HG02610 (cell line): ENCODE measurements around the gene NAA10.

ENCODE experiments used
- ATAC-seq: cut with Tn5 transposase; IDR thresholded peaks from one replicate; pipeline ENCODE4 v1.9.1; 2021; ENCODE audit warnings: mild to moderate bottlenecking, moderate library complexity; ENCODE audit not compliant: unreplicated experiment

The NAA10 gene

DNA sequence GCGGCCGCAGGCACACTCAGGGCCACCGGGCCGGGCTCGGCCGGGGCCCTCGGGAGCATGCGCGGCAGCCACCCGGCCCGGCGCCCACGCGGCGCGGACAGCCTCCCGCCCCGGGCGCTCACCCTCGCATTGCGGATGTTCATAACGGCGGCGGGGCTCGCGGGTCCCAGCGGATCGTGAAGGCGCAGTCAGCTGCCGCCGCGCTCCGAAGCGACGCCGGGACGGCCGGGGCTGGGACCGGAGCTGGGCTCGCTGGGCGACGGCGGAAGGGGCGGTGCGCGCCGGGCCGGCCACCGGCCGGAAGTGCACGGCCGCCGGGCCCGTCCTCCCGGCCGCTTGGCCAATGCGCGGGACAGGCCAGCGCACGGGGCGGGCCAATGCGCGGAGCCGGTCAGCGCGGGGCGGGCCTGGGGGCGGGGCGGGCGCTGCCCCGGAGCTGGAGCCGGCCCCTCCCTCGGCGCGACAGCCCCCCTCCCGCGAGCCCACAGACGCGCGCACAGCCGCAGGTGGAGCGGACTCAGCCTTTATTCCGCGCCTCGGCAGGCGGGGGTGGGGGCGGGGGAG, at the start of gene NAA10:
NAA10 (minus strand) TSS at position 276 of the 564 bp plus-strand sequence; CDS start at position 143, 133 bp downstream.
- ATAC-seq = peak; percentile 89

DNA sequence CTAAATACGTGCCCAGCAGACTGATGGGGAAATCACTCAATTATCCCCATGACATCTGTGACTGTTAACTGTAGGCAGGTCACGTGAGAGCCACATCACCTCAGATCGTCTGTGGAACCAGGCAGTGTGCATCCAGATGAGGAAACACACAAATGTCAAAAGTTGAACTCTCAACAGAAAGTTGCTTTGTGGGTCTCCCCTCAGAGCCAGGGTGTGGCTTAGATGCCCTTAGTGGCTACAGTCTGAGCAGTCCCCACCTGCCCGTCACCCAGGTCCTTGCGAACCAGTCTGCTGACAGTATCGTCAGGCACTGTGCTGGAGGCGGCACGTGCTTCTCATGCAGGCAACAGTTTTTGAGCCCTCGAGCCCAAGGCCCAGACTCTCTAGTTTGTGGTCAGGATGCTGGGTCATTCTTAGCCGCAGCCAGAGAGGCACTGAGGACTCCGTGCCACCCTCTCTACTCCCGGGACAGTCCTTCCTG, 48.5 kb upstream of the NAA10 start:
- ATAC-seq = no peak

DNA sequence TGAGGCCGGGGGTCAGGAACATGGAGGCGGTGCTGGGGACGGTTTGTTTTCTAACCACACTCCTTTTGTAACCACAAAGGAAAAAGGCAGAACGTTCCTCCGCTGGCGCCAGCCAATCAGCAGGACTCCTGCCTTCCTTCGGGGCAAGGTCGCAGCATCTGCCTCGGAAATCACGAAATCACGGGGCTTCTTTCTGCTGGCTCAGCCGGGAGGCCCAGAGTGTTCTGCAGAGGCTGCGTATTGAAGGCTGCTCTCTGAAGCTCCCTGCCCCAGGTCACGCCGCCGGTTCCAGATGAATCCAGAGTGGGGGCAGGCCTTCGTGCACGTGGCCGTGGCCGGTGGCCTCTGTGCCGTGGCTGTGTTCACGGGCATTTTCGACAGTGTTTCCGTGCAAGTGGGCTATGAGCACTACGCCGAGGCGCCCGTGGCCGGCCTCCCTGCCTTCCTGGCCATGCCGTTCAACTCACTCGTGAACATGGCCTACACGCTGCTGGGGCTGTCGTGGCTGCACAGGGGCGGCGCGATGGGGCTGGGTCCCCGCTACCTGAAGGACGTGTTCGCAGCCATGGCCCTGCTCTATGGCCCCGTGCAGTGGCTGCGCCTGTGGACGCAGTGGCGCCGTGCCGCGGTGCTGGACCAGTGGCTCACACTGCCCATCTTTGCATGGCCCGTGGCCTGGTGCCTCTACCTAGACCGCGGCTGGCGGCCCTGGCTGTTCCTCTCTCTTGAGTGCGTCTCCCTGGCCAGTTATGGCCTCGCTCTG, 47.1 kb upstream of the NAA10 start:
- no peak for ATAC-seq

DNA sequence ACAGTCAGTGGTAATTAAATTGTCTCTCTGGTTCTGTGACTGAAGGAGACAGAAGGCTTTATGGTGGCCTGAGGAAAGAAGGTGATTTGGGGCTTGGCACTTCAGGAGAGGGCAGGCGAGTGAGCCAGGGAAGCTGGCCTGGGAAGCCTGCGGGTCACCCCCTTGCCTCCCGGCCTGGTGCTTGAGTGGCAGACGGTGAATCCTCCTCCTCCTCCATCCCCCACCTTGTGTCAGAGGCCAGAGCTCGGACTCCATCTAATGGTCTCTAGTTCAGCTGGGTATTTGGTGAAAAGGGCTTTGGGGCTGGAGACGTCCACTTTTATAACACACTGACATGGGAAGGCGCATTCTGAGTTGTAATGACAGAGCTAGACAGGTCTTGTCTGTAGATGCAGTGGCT, 46.4 kb upstream of the NAA10 start:
- no peak for ATAC-seq

DNA sequence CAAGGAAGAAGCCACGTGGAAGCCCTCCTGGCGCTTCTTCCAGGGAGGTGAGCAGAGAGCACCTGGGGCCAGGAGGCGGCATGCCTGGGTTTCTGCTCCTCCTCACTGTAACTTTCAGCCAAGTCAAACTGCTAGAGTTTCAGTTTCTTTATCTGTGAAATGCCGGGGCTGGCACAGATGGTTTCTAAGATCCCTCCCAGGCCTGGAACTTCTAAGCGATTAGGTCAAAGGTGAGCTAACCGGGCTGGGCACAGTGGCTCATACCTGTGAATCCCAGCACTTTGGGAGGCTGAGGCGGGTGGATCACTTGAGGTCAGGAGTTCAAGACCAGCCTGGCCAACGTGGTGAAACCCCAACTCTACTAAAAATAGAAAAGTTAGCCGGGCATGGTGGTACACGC, 45.6 kb upstream of the NAA10 start:
- peak; percentile 52 for ATAC-seq

DNA sequence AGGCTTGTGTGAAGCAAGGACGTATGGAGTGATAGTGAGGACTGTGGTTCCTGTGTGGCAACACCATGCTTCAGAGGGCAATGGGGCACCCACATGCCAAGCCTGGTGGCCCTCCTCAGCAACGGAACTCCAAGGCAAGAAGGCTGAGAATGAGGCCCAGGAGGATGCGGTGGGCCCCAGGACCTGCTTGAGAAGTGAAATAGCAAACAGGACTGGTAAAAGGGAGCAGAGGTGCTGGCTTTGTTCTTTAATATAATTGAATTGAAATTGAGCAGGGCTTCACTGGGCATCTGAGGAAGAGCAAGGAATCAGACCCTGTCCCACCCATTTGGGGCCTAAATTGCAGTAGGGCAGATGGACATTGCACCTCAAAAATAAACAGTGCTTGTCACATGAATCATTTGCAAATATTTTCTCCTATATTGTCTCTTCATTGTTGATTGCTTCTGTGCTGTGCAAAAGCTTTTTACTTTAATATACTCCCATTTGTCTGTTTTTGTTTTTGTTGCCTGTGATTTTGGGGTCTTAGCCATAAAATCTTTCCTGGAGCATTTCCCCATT, 40.0 kb upstream of the NAA10 start:
- ATAC-seq = no peak

DNA sequence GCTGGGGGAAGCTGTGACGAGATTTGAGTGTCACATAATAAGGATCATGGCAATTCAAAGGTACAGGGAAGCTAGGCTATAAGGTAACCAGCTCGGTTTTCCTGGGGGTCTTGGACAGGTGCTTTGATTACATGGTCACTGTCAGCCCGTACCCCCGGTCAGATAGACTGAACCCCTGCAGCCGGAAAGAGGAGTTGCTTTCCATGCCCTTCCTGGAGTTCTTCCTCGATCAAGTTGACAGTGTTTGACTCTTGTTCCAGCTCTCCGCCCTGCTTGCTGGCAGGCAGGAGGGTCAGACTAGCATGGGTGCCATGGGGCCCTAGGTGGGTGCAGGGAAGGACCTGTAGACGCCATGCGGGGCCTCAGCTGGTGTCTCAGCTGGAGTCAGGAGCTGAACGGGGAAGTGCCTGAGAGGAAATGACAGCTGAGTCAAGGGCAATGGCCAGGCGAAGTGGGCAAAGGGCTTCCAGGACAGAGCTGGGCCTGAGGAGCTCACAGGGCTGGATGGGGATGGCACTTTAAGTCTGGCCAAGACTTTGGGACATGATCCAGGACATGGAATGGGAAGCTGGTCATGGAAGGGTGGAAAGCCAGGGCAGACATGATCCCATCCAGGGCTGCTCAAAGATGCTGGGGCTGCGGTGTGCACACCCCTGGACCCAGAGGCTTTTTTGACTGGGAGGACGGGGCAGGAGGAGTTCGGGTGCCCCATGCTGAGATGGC, 39.3 kb upstream of the NAA10 start:
- no peak for ATAC-seq

DNA sequence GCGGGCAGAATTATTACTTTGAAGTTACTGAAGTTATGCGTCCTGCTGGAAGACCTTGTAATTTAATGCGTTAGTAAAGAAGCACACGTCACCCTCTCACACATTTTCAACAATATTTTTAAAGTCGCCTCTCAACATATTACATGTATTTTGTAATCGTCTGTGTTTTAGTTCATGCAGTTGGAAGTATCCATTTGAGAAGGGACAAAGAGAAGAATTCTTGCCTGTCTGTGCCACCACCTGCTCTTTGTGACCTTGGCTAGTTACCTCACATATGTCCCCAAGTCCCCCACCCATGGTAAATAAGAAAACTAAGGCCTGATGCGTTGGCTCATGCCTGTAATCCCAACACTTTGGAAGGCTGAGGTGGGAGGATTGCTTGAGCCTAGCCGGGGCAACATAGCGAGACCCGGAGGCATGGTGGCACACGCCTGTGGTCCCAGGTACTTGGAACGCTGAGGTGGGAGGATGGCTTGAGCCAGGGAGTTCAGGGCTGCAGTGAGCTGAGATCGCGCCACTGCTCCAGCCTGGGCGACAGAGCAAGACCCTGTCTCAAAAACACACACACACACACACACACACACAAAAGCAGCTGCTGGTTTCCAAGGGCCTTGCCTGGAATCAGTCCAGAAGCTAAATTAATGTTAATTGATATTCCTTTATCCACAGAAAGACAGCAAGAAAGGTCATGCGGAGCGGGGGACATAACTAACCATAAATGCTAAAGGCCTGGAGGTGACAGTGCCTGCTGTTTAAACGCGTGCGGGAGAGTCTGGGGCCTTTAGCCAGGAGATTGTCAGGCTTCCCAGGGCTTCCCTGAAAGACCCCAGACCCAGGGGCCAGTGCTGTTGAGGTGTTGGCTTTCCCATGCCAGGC, 38.5 kb upstream of the NAA10 start:
- no peak for ATAC-seq

DNA sequence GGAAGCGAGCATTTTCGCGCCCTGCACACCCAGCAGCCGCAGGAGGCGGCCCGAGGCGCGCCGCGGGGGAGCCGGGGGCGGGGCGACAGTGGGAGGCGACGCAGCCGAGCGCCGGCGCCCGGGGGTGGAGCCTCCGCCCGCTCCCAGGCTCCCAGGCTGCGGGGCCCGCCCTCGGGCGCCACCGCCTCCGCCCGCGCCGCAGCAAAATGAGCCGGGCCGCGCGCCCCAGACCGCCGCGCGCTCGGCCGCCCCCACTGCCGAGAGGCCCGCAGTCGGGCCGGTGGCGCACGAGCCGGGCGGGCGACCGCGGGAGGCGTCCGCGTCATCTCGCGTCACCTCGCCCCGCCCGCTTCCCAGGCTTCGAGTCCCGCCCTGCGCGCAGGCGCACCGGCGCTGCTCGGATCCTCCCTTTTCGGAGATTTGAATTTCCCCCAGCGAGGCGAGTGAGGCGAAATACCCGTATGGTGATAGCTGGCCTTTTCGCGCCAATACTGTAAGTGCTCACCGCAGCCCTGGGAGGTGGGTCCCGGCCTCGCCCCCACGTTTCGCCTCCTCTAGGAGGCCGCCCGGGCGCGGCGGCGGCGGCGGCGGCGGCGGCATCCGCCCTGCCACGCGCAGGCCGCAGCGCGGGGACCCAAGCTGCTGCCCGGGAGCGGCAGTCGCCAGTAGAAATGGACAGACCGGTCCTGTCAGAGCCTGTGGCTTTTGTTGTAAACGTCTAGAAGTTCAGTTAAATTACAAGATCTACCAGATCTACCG, 37.7 kb upstream of the NAA10 start, which contains the start of gene TMEM187:
TMEM187 (plus strand) TSS at position 387 of the 759 bp plus-strand sequence. CDS start 9,309 bp downstream, outside the sequence.
- ATAC-seq = peak; percentile 54

DNA sequence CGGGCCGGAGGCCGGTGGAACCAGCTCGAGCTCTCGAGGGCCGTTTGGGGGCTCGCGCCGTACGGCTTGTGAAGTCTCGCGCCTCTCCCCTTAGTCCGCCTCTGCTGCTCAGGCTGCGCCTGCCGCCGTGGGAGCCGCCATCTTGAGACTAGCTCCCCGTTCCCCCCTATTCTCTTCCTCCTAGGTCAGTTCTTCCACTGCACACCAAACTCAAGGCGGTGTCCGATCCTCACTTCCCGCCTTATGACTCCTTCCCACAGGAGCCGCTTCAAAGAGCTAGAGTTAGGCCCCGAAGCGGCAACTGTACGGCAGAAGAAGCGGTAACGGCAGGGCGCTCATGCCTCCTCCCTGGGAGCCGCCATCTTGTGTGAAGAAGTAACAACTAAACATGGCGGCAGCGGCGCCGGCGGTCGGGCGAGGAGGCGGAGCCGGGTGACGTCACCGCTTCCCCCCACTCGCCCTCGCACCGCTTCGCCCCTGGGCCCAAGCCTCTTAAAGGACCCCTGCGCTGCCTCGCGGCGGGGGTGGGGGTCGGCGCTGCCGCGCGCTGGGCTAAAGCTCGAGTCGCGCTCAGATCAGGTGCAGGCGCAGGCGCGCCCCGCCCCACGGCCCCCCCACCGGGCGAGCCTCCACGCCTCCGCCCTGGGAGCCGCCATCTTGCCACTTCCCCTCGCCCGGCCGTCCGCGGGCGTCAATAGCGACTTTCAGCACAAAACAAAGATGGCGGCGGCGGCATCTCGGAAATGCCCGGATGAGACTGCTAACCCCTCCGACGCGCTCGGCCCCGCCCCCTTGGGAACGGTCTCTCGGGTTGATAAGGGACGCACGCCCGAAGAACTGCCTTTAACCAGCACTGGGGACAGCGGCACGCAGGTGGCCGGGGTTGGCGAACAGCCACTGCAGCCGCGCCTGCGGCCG, 36.9 kb upstream of the NAA10 start, which contains the start of gene HCFC1:
HCFC1 (minus strand) TSS at position 369 of the 918 bp plus-strand sequence. CDS start 978 bp downstream, outside the sequence.
- peak; percentile 35 for ATAC-seq

DNA sequence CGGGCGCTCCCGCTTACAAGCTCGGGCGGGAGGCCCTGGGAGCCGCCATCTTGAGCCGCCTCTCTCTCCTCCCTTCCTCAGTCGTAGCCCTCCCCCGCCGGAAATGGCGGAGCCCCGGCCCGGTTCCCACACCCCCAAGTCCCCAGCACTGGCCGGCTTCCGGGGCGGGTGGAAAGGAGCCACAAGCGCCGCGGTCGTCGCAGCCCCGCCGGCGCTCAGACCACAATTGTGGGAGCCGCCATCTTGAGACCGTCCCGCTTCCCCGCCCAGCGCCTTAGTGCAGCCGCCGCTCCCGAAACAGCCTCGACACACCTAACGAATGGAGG, 36.2 kb upstream of the NAA10 start:
- ATAC-seq = peak; percentile 31

DNA sequence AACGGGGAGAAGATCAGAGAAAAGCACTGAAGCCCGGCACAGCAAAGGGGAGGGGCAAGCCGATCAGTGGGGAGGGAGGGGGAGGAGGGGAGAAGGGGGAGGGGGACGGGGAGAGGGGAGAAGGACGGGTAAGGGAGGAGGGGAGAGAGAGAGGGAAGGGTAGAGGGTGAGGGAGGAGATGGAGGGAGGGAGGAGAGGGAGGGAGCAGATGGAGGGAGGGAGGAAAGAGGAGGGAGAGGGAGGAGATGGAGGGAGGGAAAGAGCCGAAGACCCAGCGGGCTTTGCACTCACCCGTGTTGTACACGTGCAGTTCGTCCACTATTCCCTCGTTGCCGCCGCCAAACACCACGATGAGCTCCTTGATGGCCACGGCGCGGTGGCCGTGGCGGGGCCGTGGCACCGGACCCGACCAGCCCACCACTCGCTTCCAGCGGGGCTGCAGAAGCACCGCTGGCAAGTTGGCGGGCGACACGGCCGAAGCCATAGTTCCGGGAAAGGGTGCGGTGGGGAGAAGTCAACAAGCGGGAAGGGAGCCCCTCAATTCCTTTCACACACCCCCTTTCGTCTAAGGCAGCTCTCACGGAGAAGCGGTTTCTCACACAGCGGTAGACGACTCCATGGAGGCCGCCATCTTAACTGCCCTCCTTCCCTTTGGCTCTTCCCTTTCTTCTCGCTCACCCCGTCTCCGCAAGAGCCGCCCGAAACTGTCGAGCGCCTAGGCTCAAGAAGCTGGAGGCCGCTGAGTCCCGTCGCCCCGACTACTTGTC, 35.7 kb upstream of the NAA10 start:
- no peak for ATAC-seq

DNA sequence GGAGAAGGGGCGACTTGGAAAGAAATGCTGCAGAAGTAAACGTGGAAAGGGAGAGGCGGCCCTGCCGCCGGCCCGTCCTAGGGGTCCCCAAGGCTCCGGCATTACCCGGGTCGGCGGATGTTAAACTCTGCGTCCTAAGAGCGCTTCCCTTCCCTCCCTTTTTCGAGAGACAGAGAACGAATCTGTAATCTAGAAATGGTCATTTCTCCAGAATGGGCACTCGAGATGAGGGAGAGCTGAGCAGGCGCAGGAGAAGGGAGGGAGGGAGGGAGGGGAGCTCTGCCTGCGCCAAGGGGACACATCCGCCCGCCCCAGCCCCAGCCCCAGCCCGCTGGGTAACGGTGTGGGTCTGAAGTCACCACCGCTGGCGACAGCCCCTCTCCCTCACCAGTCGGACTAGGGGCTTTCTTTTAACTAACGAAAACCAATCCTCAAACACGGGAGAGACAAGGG, 35.1 kb upstream of the NAA10 start:
- no peak for ATAC-seq

DNA sequence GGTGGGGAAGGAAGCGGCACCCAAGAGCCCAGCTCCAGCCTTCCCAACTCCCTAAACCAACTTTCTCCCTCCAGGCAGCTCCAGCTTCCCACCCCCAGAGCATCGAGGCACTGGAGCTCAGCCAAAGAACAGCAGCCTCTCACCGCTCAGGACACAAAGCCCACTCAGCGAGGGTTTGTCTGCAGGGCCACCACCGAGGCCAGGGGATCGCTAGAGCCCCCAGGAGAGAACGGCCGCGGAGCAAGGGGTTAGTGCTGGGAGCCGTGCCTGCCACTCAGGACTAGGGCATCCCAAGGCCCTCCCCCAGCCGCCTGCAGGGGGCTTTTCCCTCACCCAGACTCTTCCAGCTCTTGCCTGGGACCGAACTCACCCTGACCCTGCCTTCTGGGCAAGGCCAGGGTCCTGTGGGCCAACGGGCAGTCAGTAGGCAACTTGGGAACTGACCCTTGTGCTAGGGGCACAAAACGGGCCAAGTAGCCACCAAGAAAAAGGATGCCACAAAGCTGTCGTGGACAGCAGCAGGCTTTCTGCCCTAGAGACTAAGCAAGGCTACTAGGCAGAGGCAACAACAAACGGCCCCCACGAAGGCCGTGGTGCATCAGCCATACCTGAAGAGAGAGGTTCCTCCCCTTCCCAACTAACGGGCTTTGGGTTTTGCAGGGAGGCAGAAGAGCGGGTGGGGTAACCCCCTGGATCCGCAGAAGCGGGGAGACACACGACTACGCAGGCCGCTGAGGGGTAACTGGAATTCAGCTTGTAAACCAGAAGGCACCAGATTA, 34.5 kb upstream of the NAA10 start:
- no peak for ATAC-seq

DNA sequence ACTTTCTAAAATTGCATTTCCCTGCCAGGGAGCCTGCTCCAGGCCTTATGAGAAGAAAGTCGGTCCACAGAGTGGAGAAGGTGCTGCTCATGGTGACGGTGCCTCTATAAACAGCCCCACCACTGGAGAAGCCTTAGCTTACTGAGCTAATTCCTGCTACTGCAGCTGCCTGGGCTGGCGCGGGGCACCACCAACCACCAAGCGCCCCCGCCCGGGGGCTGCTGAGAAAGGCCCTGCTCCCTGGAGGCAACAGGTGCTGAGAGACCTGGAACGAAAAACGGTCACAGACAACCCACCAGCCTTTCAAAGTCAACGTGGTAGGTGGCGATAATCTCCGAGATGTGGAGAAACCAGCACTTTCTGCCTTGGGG, 33.9 kb upstream of the NAA10 start:
- ATAC-seq = no peak

DNA sequence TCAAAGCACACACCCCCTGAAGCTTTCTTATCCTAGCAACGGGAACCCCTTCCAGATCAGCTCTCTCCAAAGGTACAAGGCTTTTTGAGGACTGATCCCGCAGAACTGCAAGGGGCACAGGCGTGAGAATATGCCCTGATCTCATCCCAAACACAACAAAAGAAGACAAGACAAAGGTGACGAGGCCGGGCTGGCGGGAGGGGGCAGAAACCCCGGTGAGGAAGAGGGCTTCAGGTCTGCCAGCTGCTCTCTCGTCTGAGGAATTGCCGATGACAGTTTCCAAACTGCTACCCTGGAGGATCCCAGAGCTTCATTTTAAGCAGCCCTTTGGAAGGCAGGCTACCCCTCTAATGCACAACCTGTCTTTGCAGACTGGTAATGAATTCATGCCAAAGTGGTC, 33.4 kb upstream of the NAA10 start:
- no peak for ATAC-seq
